ENCODE measurements around the gene MYH16. TPM values are rescaled to one million over a fixed set of nuclear protein-coding genes. Genes with fewer than 3 reads are reported as not detected.
"Not testable (repeated sequence)": the region's sequence is repeated elsewhere in the genome, so short reads cannot be mapped to it uniquely, and the experiment has no call there.

Gene MYH16
- total and polyA plus RNA-seq, 7 donors, result not detected

DNA sequence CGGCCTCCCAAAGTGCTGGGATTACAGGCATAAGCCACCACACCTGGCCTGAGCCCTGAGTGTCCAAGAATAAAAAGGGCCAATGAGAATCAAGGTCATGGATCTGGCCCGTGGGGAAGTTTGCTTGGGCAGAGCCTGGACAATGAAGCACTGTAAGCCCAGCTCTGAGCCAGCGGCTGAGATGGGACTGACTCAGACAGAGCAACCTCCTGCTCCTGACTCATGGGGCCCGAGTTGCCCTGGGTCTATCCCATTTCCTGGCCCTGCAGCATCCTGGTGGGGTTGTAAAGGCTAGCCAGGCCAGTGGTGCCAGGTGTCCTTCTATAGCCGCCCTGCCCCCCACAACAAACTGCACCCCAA lies 5.2 kb upstream of the MYH16 start:
- Histone ChIP-seq H3K36me3 (ENCODE audit: insufficient read depth in 1 of 2, low read depth in 1 of 2) (no peaks in the 10 kb centered on the region), H3K27me3 (ENCODE audit: insufficient read depth in 3 of 3, low read length in 2 of 3) (peaks cover 0 to 6% (median 2%) of the 10 kb centered on the region in 3 donors), H3K4me1 (no peaks in the 10 kb centered on the region), H3K4me3 (no peak overlapping the region), H3K27ac (no peak overlapping the region), H3K9me3 (no peaks in the 10 kb centered on the region)
- intact Hi-C loops (cut with DNase I), result no loop called here
- no peak for ATAC-seq
- 61 to 67% (median 66%) methylated on average over 5 of the region's 5 CpGs for WGBS, 3 donors
- no peak for DNase-seq
- TF ChIP-seq, protein P1, sequence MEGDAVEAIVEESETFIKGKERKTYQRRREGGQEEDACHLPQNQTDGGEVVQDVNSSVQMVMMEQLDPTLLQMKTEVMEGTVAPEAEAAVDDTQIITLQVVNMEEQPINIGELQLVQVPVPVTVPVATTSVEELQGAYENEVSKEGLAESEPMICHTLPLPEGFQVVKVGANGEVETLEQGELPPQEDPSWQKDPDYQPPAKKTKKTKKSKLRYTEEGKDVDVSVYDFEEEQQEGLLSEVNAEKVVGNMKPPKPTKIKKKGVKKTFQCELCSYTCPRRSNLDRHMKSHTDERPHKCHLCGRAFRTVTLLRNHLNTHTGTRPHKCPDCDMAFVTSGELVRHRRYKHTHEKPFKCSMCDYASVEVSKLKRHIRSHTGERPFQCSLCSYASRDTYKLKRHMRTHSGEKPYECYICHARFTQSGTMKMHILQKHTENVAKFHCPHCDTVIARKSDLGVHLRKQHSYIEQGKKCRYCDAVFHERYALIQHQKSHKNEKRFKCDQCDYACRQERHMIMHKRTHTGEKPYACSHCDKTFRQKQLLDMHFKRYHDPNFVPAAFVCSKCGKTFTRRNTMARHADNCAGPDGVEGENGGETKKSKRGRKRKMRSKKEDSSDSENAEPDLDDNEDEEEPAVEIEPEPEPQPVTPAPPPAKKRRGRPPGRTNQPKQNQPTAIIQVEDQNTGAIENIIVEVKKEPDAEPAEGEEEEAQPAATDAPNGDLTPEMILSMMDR (IDR thresholded peaks at IDR 0.05), result no peak

DNA sequence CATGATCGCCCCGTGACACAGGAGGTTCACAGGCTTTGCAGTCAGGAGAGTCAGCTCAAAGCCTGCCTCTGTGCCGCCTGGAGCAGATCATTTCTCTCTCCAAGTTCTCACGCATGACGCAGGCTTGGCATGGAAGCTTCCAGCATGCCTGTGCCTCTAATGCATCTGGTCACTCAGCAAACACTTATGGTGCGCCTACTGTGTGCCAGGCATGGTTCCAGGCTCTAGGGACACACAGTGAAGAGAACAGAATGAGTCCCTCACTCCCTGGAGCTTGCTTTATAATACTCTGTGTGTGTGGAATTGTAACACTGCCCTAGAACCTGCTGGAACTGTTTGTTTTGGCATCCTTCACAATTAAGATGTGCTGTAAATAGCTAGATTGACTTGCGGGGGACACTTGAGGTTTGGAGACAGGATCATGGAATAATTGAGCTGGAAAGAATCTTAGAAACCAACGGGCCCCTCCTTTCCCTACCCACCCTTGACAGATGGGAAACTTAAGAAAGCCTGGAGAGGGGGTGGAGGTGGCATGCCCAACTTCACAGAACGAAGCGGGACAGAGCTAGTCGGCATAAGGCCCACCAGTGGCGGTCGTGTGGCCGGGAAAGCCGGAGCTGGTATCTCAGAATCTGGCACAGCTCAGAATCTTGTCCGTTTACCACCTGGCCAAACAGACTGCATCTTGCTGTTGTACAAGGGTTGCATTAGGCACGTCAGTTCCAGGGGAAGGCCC lies 4.6 kb upstream of the MYH16 start:
- ATAC-seq (no peak), DNase-seq (no peak)
- Histone ChIP-seq H3K36me3 (ENCODE audit: insufficient read depth in 1 of 2, low read depth in 1 of 2) (no peaks in the 10 kb centered on the region), H3K9me3 (no peaks in the 10 kb centered on the region), H3K27ac (no peak overlapping the region), H3K4me3 (no peak overlapping the region), H3K4me1 (no peaks in the 10 kb centered on the region), H3K27me3 (ENCODE audit: insufficient read depth in 3 of 3, low read length in 2 of 3) (peaks cover 0 to 6% (median 2%) of the 10 kb centered on the region in 3 donors)
- WGBS, 3 donors, result 54 to 58% (median 56%) methylated on average over 17 of the region's 17 CpGs
- TF ChIP-seq, protein P1 (IDR thresholded peaks at IDR 0.05), result no peak
- intact Hi-C loops (cut with DNase I), result no loop called here

DNA sequence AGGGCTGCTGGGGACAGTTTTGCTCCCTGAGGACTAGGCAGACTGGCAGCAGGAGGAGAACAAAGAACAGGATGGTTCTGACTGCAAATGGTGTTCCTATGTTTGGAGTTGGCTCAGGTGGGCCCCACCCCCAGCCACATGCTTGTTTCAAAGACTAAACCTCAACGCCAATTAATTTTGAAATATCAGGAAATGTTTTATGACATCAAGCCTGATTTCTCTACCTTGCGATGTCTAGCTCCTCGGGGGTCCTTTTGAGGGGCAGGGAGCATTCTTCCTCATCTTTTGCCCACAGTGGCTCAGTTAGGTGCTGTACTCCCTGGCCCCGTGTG lies 4.1 kb upstream of the MYH16 start:
- peaks cover 0 to 6% (median 2%) of the 10 kb centered on the region in 3 donors for H3K27me3 ChIP-seq (ENCODE audit: insufficient read depth in 3 of 3, low read length in 2 of 3)
- no peak overlapping the region for H3K4me3 ChIP-seq
- H3K9me3 ChIP-seq, result no peaks in the 10 kb centered on the region
- intact Hi-C loops (cut with DNase I), result no loop called here
- TF ChIP-seq, protein P1 (IDR thresholded peaks at IDR 0.05), result no peak
- H3K36me3 ChIP-seq (ENCODE audit: insufficient read depth in 1 of 2, low read depth in 1 of 2), result no peaks in the 10 kb centered on the region
- no peak for DNase-seq
- no peak overlapping the region for H3K27ac ChIP-seq
- no peak for ATAC-seq
- 71 to 83% (median 79%) methylated on average over 4 of the region's 4 CpGs for WGBS, 3 donors
- no peaks in the 10 kb centered on the region for H3K4me1 ChIP-seq

DNA sequence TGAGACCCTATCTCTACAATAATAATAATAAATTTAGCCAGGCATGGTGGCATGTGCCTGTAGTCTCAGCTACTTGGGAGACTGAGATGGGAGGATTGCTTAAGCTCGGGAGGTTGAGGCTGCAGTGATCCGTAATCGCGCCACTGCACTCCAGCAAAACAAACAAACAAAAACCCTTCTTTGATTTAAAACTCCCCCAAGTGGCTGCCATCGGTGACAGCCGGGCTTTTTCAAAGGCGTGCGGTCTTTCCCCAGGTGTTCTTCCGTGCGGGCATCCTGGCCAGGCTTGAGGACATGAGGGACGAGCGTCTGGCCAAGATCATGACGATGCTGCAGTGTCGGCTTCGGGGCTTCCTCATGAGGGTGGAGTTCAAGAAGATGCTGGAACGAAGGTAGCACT lies 1.9 kb upstream of the MYH16 start:
- Histone ChIP-seq H3K27ac (no peak overlapping the region), H3K4me1 (no peaks in the 10 kb centered on the region), H3K9me3 (no peaks in the 10 kb centered on the region), H3K36me3 (ENCODE audit: insufficient read depth in 1 of 2, low read depth in 1 of 2) (no peaks in the 10 kb centered on the region), H3K4me3 (no peak overlapping the region), H3K27me3 (ENCODE audit: insufficient read depth in 3 of 3, low read length in 2 of 3) (peaks cover 0 to 3% (median 0%) of the 10 kb centered on the region in 3 donors)
- intact Hi-C loops (cut with DNase I), result no loop called here
- DNase-seq (no peak), ATAC-seq (no peak)
- WGBS, 3 donors, result 60 to 62% (median 61%) methylated on average over 16 of the region's 16 CpGs
- TF ChIP-seq, protein P1 (IDR thresholded peaks at IDR 0.05), result no peak

DNA sequence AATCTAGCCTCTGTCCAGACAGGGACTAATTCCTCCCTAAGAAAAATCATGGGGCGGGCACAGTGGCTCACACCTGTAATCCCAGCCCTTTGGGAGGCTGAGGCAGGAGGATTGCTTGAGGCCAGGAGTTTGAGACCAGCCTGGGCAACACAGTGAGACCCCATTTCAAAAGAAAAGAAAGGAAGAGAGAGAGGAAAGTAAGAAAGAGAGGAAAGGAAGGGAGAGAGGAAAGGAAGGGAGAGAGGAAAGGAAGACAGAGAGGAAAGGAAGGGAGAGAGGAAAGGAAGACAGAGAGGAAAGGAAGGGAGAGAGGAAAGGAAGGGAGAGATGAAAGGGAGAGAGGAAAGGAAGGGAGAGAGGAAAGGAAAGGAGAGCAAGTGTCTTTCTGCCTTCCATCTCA lies 922 bp downstream of the MYH16 start:
- 92 to 100% (median 92%) methylated on average over 1 of the region's 1 CpG for WGBS, 3 donors
- H3K4me1 ChIP-seq; H3K4me3 ChIP-seq; H3K27me3 ChIP-seq (ENCODE audit: insufficient read depth in 3 of 3, low read length in 2 of 3); H3K27ac ChIP-seq; H3K9me3 ChIP-seq; ATAC-seq; DNase-seq; H3K36me3 ChIP-seq (ENCODE audit: insufficient read depth in 1 of 2, low read depth in 1 of 2); intact Hi-C loops (cut with DNase I): not testable (repeated sequence)

DNA sequence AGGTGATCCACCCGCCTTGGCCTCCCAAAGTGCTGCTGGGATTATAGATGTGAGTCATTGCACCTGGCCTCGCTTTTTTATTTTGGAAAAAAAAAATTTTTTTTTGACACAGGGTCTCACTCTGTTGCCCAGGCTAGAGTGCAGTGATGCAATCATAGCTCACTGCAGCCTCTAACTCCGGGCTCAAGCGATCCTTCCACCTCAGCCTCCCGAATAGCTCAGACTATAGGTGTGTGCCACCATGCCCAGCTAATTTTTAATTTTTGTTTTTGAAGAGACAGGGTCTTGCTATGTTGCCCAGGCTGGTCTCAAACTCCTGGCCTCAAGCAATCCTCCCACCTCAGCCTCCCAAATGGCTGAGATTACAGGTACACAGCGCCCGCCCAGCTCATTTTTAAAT lies 2.3 kb downstream of the MYH16 start:
- H3K4me3 ChIP-seq; ATAC-seq; DNase-seq; H3K9me3 ChIP-seq; H3K27ac ChIP-seq; H3K4me1 ChIP-seq; H3K36me3 ChIP-seq (ENCODE audit: insufficient read depth in 1 of 2, low read depth in 1 of 2); intact Hi-C loops (cut with DNase I); H3K27me3 ChIP-seq (ENCODE audit: insufficient read depth in 3 of 3, low read length in 2 of 3): not testable (repeated sequence)
- 93% methylated on average over 7 of the region's 7 CpGs for WGBS, 3 donors

All from psoas muscle (tissue), 8 donors.